GM19043 (cell line): ENCODE measurements around the gene PLXNA4.

Source experiments
- ATAC-seq: cut with Tn5 transposase; IDR thresholded peaks from one replicate; pipeline ENCODE4 v1.9.1; 2021; ENCODE audit warnings: low read depth; ENCODE audit not compliant: unreplicated experiment

Gene PLXNA4

GRCh38 chr7:132368246-132368900 lies 207.9 kb downstream of the PLXNA4 start:
- no peak for ATAC-seq

- ATAC-seq = no peak
These were observed 208.5 kb downstream of the PLXNA4 start for GRCh38 chr7:132367795-132368194.

GRCh38 chr7:132367004-132367403 lies 209.3 kb downstream of the PLXNA4 start:
- ATAC-seq = no peak

GRCh38 chr7:132364226-132364625 lies 212.0 kb downstream of the PLXNA4 start:
- no peak for ATAC-seq

GRCh38 chr7:132362059-132362458 lies 214.2 kb downstream of the PLXNA4 start:
- ATAC-seq = no peak

GRCh38 chr7:132361146-132361545 lies 215.1 kb downstream of the PLXNA4 start:
- no peak for ATAC-seq

- ATAC-seq = no peak
These were observed 216.5 kb downstream of the PLXNA4 start for GRCh38 chr7:132359743-132360142.

- no peak for ATAC-seq
These were observed 221.2 kb downstream of the PLXNA4 start for GRCh38 chr7:132355048-132355447.

GRCh38 chr7:132354527-132354926 lies 221.7 kb downstream of the PLXNA4 start:
- no peak for ATAC-seq

- no peak for ATAC-seq
These were observed 222.3 kb downstream of the PLXNA4 start for GRCh38 chr7:132353936-132354335.

- ATAC-seq = no peak
These were observed 223.5 kb downstream of the PLXNA4 start for GRCh38 chr7:132352800-132353199.

- no peak for ATAC-seq
These were observed 224.2 kb downstream of the PLXNA4 start for GRCh38 chr7:132351954-132352499.

- no peak for ATAC-seq
These were observed 225.5 kb downstream of the PLXNA4 start for GRCh38 chr7:132350741-132351140.

- no peak for ATAC-seq
These were observed 227.2 kb downstream of the PLXNA4 start for GRCh38 chr7:132349075-132349474.

- no peak for ATAC-seq
These were observed 227.9 kb downstream of the PLXNA4 start for GRCh38 chr7:132348341-132348740.

- no peak for ATAC-seq
These were observed 228.4 kb downstream of the PLXNA4 start for GRCh38 chr7:132347858-132348257.

- no peak for ATAC-seq
These were observed 229.1 kb downstream of the PLXNA4 start for GRCh38 chr7:132347123-132347522.

GRCh38 chr7:132345543-132346129 lies 230.6 kb downstream of the PLXNA4 start:
- no peak for ATAC-seq

GRCh38 chr7:132345030-132345429 lies 231.2 kb downstream of the PLXNA4 start:
- ATAC-seq = no peak

- no peak for ATAC-seq
These were observed 233.1 kb downstream of the PLXNA4 start for GRCh38 chr7:132343199-132343598.

GRCh38 chr7:132337450-132338080 lies 238.7 kb downstream of the PLXNA4 start:
- ATAC-seq = no peak

GRCh38 chr7:132336797-132337196 lies 239.5 kb downstream of the PLXNA4 start:
- no peak for ATAC-seq
